CD14-positive monocyte (primary cell): ENCODE results near the gene RRP9. TPM values are rescaled to one million over a fixed set of nuclear protein-coding genes. Genes with fewer than 3 reads are reported as not detected.

ENCODE experiments used
- DNase-seq, 3 donors: peaks; one replicate each; pipeline ENCODE4 v3.0.0-alpha.2; 2011 to 2022
- H2AFZ ChIP-seq: 2 replicates; pipeline ENCODE4 v1.6.0; 2012; ENCODE audit warnings: mild to moderate bottlenecking, low read depth, low read length, inconsistent platforms; ENCODE audit not compliant: insufficient read depth, poor library complexity, severe bottlenecking
- H3K27ac ChIP-seq, 2 donors: 1 replicate in 1 of 2; 2 replicates in 1 of 2; pipeline ENCODE4 v1.5.1; 2012 to 2013; ENCODE audit warnings: low read length in 2 of 2, control low read depth in 1 of 2, inconsistent platforms in 1 of 2, low read depth in 1 of 2, mild to moderate bottlenecking in 1 of 2
- H3K27me3 ChIP-seq, 2 donors: one replicate each; pipeline versions ENCODE4 v1.6.0 to v1.6.1; 2011 to 2013; ENCODE audit warnings: low read length in 2 of 2; ENCODE audit not compliant: control insufficient read depth in 2 of 2, insufficient read depth in 2 of 2
- H3K36me3 ChIP-seq, 2 donors: replicated peaks in 1 of 2; 1 replicate in 1 of 2; 2 replicates in 1 of 2; pipeline versions ENCODE4 v1.5.1 to v1.6.1; 2012 to 2013; ENCODE audit warnings: low read length in 2 of 2, control low read depth in 1 of 2, inconsistent platforms in 1 of 2, mild to moderate bottlenecking in 1 of 2; ENCODE audit not compliant: insufficient read depth in 2 of 2, control insufficient read depth in 1 of 2
- H3K4me1 ChIP-seq, 2 donors: 1 replicate in 1 of 2; 2 replicates in 1 of 2; pipeline versions ENCODE4 v1.5.1 to v1.6.1; 2012 to 2013; ENCODE audit warnings: low read length in 2 of 2, control low read depth in 1 of 2, inconsistent platforms in 1 of 2, mild to moderate bottlenecking in 1 of 2, moderate library complexity in 1 of 2; ENCODE audit not compliant: insufficient read depth in 2 of 2, control insufficient read depth in 1 of 2
- H3K4me2 ChIP-seq: replicated peaks from 2 replicates; pipeline ENCODE3; 2012; ENCODE audit warnings: low read length, moderate library complexity, mild to moderate bottlenecking; ENCODE audit not compliant: poor library complexity, severe bottlenecking; ENCODE audit errors: extremely low read depth
- H3K4me3 ChIP-seq, 3 experiments: fragments of 200-600 bp in 1 of 3; sonication (generic) in 1 of 3; replicated peaks in 1 of 3; 1 replicate in 2 of 3; 2 replicates in 1 of 3; pipeline ENCODE4 v1.5.1; 2011 to 2013; ENCODE audit warnings: low read length in 3 of 3, mild to moderate bottlenecking in 3 of 3, control low read depth in 2 of 3, low read depth in 2 of 3, inconsistent platforms in 1 of 3, moderate library complexity in 1 of 3
- H3K79me2 ChIP-seq: 2 replicates; pipeline ENCODE4 v1.6.0; 2012; ENCODE audit warnings: mild to moderate bottlenecking, control low read depth, inconsistent platforms, low read length, moderate library complexity; ENCODE audit not compliant: insufficient read depth
- H3K9ac ChIP-seq: 2 replicates; pipeline ENCODE4 v1.6.0; 2017; ENCODE audit warnings: low read length, mild to moderate bottlenecking; ENCODE audit not compliant: insufficient read depth, poor library complexity, severe bottlenecking
- H3K9me3 ChIP-seq, 2 donors: replicated peaks in 1 of 2; 1 replicate in 1 of 2; 2 replicates in 1 of 2; pipeline versions ENCODE4 v1.5.1 to v1.6.1; 2012 to 2013; ENCODE audit warnings: low read length in 2 of 2, control low read depth in 1 of 2; ENCODE audit not compliant: control insufficient read depth in 1 of 2, insufficient read depth in 1 of 2
- H4K20me1 ChIP-seq: 2 replicates; pipeline ENCODE4 v1.6.0; 2012; ENCODE audit warnings: mild to moderate bottlenecking, low read length, control low read depth, moderate library complexity; ENCODE audit not compliant: insufficient read depth
- H3K27ac Mint-ChIP-seq, 7 donors: one replicate each; pipeline ENCODE4 v1.8.0; 2020; ENCODE audit warnings: mild to moderate bottlenecking in 7 of 7, mixed read lengths in 7 of 7, moderate library complexity in 6 of 7, inconsistent platforms in 2 of 7
- H3K27me3 Mint-ChIP-seq, 3 donors: one replicate each; pipeline ENCODE4 v1.8.0; 2021 to 2022; ENCODE audit warnings: low read depth in 3 of 3, mild to moderate bottlenecking in 3 of 3, mixed read lengths in 3 of 3, moderate library complexity in 3 of 3, inconsistent platforms in 1 of 3
- H3K36me3 Mint-ChIP-seq, 2 donors: one replicate each; pipeline ENCODE4 v1.8.0; 2020; ENCODE audit warnings: mixed read lengths in 2 of 2, inconsistent platforms in 1 of 2, mild to moderate bottlenecking in 1 of 2
- H3K4me1 Mint-ChIP-seq: one replicate; pipeline ENCODE4 v1.8.0; 2020; ENCODE audit warnings: mild to moderate bottlenecking, mixed read lengths
- H3K4me3 Mint-ChIP-seq, 2 donors: one replicate each; pipeline ENCODE4 v1.8.0; 2020; ENCODE audit warnings: mild to moderate bottlenecking in 2 of 2, mixed read lengths in 2 of 2, moderate library complexity in 1 of 2
- H3K9me3 Mint-ChIP-seq, 7 donors: one replicate each; pipeline ENCODE4 v1.8.0; 2020 to 2022; ENCODE audit warnings: mixed read lengths in 7 of 7, mild to moderate bottlenecking in 6 of 7, moderate library complexity in 6 of 7, inconsistent platforms in 2 of 7
- WGBS: methylation state at CpG from one replicate; pipeline ENCODE4 v1.1.5; 2013; ENCODE audit warnings: missing lambda C conversion rate; ENCODE audit not compliant: insufficient coverage; 5-methylcytosine and 5-hydroxymethylcytosine counted together
- intact Hi-C, 2 donors: fragments of 100-400 bp; cut with micrococcal nuclease; formaldehyde crosslinking; loops; one replicate each; pipeline versions ENCODE4 v1.15.0 to v1.15.1; 2023
- polyA plus RNA-seq, 3 donors: library from polyadenylated mRNA; depleted of rRNA in 1 of 3; unstranded in 2 of 3; stranded (reverse) in 1 of 3; fragments of 300-500 nt in 2 of 3; fragments of >200 nt in 1 of 3; fragmentation: Illumina TruSeq in 2 of 3; gene quantifications; 1 replicate in 2 of 3; 2 replicates in 1 of 3; pipeline ENCODE4 v1.2.3, GENCODE V29; 2012 to 2021
- TF ChIP-seq, protein P1 (sequence below): fragments of 200-600 bp; IDR thresholded peaks from one replicate; pipeline ENCODE4 v1.8.0; 2022; ENCODE audit warnings: antibody characterized with exemption, mild to moderate bottlenecking

RRP9 gene
- polyA plus RNA-seq, 3 donors, result 6.7 to 10.4 (median 9.9) TPM

DNA sequence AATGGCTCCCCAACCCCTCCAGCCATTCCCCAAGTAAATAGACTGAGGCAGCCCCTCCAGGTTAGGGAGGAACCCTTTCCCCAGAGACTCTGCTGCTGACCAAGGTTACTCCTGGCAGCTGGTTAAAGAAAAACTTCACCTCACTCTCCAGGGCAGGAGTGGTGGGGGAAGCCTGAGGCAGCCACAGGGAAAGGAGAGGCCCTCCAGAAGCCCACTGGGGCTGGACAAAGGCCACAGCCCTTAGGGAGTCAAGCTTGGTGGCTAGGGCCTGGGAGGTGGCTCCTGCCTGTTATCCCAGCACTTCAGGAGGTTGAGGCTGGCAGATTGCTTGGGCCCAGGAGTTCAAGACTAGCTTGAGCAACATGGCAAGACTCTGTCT, 42.6 kb upstream of the RRP9 start:
- DNase-seq, result no peak
- H3K36me3 ChIP-seq, result no peaks in the 10 kb centered on the region
- intact Hi-C loops, result no loop called here
- Mint-ChIP-seq H3K27ac (peak overlapping the region in 5 of 7 donors; percentile 43 to 94 (median 69)), H3K27me3 (peaks cover 0 to 4% (median 0%) of the 10 kb centered on the region in 3 donors), H3K4me1 (peaks cover 25% of the 10 kb centered on the region), H3K36me3 (peaks cover 0 to 7% of the 10 kb centered on the region in 2 donors), H3K9me3 (peaks cover 0 to 2% (median 0%) of the 10 kb centered on the region in 7 donors), H3K4me3 (no peak overlapping the region)
- no peak overlapping the region for H3K27ac ChIP-seq
- no peak overlapping the region for H3K9ac ChIP-seq
- H3K79me2 ChIP-seq, result peaks cover 5% of the 10 kb centered on the region
- H3K4me2 ChIP-seq, result no peak overlapping the region
- H3K4me3 ChIP-seq, result no peak overlapping the region
- no peaks in the 10 kb centered on the region for H3K9me3 ChIP-seq
- TF ChIP-seq, protein P1, sequence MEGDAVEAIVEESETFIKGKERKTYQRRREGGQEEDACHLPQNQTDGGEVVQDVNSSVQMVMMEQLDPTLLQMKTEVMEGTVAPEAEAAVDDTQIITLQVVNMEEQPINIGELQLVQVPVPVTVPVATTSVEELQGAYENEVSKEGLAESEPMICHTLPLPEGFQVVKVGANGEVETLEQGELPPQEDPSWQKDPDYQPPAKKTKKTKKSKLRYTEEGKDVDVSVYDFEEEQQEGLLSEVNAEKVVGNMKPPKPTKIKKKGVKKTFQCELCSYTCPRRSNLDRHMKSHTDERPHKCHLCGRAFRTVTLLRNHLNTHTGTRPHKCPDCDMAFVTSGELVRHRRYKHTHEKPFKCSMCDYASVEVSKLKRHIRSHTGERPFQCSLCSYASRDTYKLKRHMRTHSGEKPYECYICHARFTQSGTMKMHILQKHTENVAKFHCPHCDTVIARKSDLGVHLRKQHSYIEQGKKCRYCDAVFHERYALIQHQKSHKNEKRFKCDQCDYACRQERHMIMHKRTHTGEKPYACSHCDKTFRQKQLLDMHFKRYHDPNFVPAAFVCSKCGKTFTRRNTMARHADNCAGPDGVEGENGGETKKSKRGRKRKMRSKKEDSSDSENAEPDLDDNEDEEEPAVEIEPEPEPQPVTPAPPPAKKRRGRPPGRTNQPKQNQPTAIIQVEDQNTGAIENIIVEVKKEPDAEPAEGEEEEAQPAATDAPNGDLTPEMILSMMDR, result no peak
- no peaks in the 10 kb centered on the region for H3K27me3 ChIP-seq
- H4K20me1 ChIP-seq, result no peaks in the 10 kb centered on the region
- H3K4me1 ChIP-seq, result peaks cover 19 to 25% of the 10 kb centered on the region in 2 donors
- no peak overlapping the region for H2AFZ ChIP-seq

DNA sequence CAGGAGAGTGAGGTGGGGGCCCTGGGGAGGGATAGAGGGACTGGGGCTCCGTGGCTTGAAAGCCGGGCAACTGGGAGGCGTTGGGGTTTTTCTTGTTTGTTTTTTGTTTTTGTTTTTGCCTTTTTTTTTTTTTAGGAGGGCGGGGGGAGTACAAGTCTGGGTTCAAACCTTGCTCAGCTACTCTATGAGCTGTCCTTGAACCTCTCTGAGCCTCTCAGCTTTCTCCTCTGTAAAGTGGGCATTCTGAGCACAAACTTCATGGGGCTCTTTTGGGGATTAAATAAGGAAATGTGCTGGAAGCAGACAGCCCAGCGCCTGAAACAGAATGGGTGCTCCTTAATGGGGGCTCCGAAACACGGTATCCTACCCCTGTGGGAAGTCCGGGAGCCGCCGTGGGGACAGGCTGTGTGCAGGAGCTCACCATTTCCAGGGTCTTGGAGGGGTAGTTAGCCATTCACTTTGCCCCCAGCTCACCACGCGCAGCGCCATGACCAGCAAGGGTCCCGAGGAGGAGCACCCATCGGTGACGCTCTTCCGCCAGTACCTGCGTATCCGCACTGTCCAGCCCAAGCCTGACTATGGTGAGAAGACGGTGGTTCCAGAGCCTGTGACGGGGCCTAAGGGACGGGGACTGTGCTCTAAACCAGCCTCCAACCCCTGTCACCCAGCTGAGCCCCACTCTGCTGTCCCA, 42.0 kb upstream of the RRP9 start:
- peaks cover 19 to 25% of the 10 kb centered on the region in 2 donors for H3K4me1 ChIP-seq
- no peaks in the 10 kb centered on the region for H4K20me1 ChIP-seq
- WGBS, result 72% methylated on average over 15 of the region's 22 CpGs
- DNase-seq, result no peak
- peak overlapping the region; percentile 73 to 84 for H3K27ac ChIP-seq
- no peaks in the 10 kb centered on the region for H3K27me3 ChIP-seq
- peak overlapping the region; percentile 95 for H2AFZ ChIP-seq
- Mint-ChIP-seq H3K4me1 (peaks cover 25% of the 10 kb centered on the region), H3K27ac (peak overlapping the region; percentile 87 to 98 (median 90)), H3K36me3 (peaks cover 0 to 7% of the 10 kb centered on the region in 2 donors), H3K9me3 (peaks cover 0 to 2% (median 0%) of the 10 kb centered on the region in 7 donors), H3K4me3 (peak overlapping the region; percentile 90 to 91), H3K27me3 (peaks cover 0 to 4% (median 0%) of the 10 kb centered on the region in 3 donors)
- H3K36me3 ChIP-seq, result no peaks in the 10 kb centered on the region
- peak overlapping the region; percentile 83 for H3K4me2 ChIP-seq
- intact Hi-C loops, result no loop called here
- H3K79me2 ChIP-seq, result peaks cover 5% of the 10 kb centered on the region
- peak overlapping the region; percentile 80 for H3K9ac ChIP-seq
- H3K4me3 ChIP-seq, result peak overlapping the region; percentile 36 to 84 (median 55)
- H3K9me3 ChIP-seq, result no peaks in the 10 kb centered on the region
- TF ChIP-seq, protein P1, result no peak
